Mesenteric fat pad (tissue), 1 donor: ENCODE measurements around the gene BGN. TPM values are rescaled to one million over a fixed set of nuclear protein-coding genes. Genes with fewer than 3 reads are reported as not detected.

Experiments used
- total RNA-seq: library from RNA; stranded (reverse); fragmentation: NEBNext Ultra II Directional; extraction: Animal tissue kit (Norgen Biotek cat#: 25700); gene quantifications from one replicate; pipeline ENCODE4 v1.2.1, GENCODE V29; 2021
- donor health status: DM: yes; HTN: yes; CAD: no.

The BGN gene
- total RNA-seq, 1 donor from 2014 or later = 72.1 TPM

Other genes with a start within 250 kb of the BGN start
- not detected for gene PNMA6F, start 173.2 kb upstream of the BGN start, total RNA-seq
- 21.3 TPM for gene ZNF275, start 160.8 kb upstream of the BGN start, total RNA-seq
- gene PNMA6E, start 93.6 kb upstream of the BGN start, total RNA-seq = not detected
- 5.4 TPM for gene ZFP92, start 83.5 kb upstream of the BGN start, total RNA-seq
- 0.80 TPM for gene TREX2, start 48.9 kb upstream of the BGN start, total RNA-seq
- gene HAUS7, start 24.4 kb upstream of the BGN start, total RNA-seq = 22.1 TPM
- gene ATP2B3, start 22.7 kb downstream of the BGN start, total RNA-seq = not detected
- gene CCNQ, start 104.2 kb downstream of the BGN start, total RNA-seq = 16.3 TPM
- 0.39 TPM for gene DUSP9, start 152.2 kb downstream of the BGN start, total RNA-seq
- 1.4 TPM for gene PNCK, start 178.8 kb downstream of the BGN start, total RNA-seq
- 45.9 TPM for gene SLC6A8, start 192.9 kb downstream of the BGN start, total RNA-seq
- gene BCAP31, start 229.4 kb downstream of the BGN start, total RNA-seq = 513 TPM
- 32.3 TPM for gene ABCD1, start 229.9 kb downstream of the BGN start, total RNA-seq